Measurements from ENCODE around the gene DKK2.

The DKK2 gene

DNA sequence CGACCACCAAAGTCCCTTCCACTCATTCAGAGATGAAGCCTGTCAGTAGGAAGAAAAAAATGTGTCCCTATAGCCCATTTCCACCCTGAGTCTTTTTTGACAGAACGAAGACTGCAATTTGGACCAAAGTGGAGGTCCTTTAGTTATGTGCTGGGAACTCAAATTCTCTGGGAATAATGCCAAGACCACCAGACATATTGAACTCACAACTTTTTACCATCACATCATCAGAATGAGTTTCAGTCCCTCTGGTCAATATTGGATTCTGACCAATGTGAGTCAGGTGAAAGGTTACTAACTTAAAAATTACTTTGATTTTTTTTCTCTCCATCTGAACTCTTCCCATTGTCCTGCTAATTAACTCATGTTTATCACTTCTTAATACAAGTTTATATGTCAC is 128.9 kb downstream of the DKK2 start:
- no peak for DNase-seq

DNA sequence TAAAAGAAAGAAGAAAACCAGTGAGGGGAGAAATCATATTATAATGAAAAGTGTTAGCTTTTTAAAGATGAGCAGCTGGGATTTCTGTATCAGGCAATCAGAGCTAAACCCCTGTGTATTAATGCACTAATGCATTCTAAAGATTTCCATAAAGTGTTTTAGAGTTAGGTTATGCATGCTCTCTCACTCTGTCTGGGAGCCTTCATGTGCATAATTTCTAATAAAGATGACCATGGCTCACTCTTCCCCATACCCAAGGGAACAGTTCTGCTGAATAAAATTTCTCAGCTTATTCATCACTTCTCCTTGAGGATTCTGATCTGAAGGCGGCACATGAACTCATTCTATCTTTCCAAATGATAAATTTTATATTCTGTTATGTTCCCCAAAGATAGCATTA is 129.4 kb downstream of the DKK2 start:
- no peak for DNase-seq

DNA sequence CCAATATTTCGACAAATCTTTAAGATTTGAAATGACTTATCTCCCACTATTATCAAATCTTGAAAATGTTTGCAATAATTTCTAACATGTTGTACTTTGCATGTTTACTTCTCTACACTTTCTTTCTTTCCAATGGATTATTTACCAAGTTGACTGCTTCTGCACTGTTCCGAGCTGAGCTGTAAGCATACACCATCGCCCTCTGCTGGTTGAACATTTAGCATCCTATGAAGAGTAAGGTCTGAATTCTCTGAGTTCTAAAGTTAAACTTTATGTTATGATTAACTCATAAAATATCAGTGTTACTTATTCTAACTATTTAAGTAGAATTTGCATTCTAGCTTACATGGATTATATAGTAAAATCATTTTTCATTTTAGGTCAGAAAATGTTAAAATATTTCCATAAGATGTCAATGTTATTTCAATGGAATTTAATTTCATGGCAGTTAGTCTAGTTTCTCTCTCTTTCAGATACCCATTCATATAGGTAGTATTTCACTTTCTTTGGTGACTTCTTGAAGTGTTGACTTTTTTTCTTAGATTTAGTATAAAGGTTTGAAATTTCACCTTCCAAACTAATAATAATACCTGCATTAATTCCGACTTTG is 137.4 kb downstream of the DKK2 start:
- DNase-seq, result no peak

DNA sequence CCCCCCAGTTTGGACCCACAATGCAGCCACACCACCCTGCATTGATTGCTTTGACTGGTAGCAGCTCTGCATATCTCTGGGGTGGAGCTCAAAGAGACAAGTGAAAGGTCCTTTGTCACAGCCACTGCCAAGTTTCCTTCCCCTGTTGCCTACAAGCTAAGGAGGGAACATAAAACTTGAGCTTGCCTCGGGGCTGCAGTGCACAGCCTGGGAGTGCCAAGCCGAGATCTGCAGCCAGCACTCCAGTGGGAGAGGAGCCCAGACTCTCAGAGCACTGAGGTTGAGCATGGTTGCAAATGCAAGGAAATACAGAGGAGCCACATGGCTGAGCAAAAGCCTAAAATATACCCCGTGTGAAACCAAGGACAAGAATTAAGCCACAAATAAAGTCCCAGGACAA is 142.2 kb downstream of the DKK2 start:
- no peak for DNase-seq

DNA sequence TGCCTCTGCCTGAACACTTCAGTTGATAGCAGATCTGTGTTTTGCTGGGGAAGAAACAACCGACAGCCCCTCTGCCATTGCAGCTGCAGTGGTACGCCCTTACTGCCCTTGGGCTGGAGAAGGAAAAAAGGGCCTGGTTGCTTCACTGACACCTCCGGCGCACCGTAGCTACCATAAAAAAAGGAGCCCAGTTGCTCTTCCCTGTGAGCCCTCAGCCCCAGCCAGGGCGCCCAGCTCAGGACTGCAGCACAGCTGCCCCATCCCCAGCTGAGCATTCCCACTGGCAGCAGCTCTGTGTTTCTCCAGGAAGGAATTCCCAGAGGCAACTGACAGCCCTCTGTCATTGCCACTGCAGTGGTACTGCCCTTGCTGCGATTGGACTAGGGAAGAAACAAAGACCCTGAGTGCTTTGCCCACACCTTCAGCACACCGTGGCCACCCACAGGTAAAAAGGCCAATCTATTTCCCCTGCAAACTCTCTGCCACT is 142.7 kb downstream of the DKK2 start:
- DNase-seq, result no peak

DNA sequence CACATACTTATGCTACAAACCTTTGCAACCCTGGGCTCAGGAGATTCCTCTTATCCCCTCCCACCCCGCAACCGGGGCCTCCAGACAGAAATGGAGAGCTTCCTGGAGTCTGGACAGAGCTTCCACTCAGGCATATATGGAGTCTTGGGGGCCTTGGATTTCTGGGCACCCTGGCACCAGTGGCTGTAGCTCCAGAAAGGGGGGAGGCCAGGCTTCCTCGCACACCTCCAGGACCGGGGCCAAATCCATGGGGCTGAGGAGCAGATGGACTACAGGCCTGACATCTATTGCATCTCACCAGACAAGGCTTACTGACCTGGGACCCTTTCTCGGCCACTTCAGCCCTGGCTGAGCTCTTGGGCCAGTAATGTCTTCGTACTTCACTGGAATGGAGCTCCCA is 143.3 kb downstream of the DKK2 start:
- no peak for DNase-seq

DNA sequence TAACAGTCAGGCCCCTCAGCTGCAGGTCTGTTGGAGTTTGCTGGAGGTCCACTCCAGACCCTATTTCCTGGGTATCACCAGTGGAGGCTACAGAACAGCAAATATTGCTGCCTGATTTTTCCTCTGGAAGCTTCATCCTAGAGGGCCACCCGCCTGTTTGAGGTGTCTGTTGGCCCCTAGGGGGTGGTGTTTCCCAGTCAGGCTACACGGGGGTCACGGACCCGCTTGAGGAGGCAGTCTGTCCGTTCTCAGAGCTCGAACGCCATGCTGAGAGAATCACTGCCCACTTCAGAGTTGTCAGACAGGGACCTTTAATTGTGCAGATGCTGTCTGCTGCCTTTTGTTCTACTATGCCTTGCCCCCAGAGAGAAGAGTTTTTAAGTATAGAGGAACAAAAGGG is 160.8 kb downstream of the DKK2 start:
- DNase-seq, result no peak
